G401 (cell line): ENCODE measurements around the gene OTUD4. TPM values are rescaled to one million over a fixed set of nuclear protein-coding genes. Genes with fewer than 3 reads are reported as not detected.
"Not testable (repeated sequence)": the region's sequence is repeated elsewhere in the genome, so short reads cannot be mapped to it uniquely, and the experiment has no call there.

Source experiments
- DNase-seq: peaks from one replicate; pipeline ENCODE4 v3.0.0-alpha.2; 2015; ENCODE audit warnings: low spot score
- in situ Hi-C: cut with HindIII; loops from 2 replicates; pipeline ENCODE4 v1.10.0; 2016; ENCODE audit warnings: low sequenced_read_pairs, mixed read lengths
- total RNA-seq: library from RNA; depleted of rRNA; stranded (reverse); fragments of >200 nt; shearing (Covaris generic); gene quantifications from 2 replicates; pipeline ENCODE4 v1.2.3, GENCODE V29; 2014

Gene OTUD4
- total RNA-seq, 1 experiment from 2014 or later = 15.6 TPM

DNA sequence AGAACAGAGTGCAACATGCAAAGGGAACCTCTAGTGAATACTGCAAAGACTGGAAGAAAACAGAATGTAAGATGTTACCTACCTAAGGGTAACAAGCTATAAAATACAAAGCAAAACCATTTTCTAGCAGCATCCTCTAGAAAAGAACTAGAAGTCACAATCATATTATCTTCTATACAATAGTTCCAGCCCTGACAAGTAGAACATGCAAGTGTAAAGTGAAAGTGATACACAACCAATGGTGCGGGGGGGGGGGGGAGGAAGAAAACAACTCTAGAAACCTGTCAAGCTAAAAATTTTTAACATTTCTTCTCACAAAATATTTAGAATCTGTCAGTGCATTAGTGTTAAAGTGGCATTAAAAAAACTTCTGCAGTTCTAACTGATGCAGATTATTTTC is 44.2 kb downstream of the OTUD4 start:
- in situ Hi-C loops, DNase-seq: not testable (repeated sequence)

DNA sequence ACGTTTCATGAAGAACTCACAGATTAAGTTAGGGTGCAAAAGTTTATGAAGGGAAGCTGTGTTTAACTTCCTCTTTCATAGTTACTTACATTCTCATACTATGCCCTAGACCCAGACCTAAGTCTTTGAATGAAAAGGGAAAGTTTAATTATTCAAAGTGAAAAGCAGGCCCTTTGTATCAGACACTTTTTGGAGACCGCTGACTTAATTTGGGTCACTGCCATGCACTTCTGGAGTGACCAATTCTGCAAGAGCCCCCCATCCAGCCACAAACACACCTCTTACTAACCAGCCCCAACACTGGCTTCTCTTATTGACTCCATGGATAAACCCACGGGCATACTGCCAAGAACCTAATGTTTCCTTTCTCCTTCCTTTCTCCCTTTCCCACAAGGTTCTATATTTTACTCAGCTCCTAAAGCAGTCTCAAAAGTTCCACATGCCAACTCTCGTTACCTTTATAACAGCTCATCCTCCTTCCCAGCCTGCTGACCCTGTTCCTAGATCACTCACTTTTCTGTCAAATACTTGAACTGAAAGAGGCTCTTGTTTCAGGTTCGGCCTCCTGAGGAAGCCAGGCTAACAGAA is 47.8 kb downstream of the OTUD4 start:
- no peak for DNase-seq
- in situ Hi-C loops = no loop called here

DNA sequence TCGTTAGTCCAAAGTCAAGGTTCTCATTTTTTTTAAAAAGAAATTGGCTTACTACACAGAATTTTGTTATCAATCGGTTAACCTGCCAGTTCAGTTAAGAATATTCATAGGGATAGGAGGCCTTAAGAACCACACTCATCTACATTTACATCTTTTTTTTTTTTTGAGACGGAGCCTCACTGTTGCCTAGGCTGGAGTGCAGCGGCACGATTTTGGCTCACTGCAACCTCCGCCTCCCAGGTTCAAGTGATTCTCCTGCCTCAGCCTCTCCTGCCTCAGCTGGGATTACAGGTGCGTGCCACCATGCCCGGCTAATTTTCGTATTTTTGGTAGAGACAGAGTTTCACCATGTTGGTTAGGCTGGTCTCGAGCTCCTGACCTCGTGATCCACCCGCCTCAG is 48.5 kb downstream of the OTUD4 start:
- DNase-seq = no peak
- in situ Hi-C loops = no loop called here

DNA sequence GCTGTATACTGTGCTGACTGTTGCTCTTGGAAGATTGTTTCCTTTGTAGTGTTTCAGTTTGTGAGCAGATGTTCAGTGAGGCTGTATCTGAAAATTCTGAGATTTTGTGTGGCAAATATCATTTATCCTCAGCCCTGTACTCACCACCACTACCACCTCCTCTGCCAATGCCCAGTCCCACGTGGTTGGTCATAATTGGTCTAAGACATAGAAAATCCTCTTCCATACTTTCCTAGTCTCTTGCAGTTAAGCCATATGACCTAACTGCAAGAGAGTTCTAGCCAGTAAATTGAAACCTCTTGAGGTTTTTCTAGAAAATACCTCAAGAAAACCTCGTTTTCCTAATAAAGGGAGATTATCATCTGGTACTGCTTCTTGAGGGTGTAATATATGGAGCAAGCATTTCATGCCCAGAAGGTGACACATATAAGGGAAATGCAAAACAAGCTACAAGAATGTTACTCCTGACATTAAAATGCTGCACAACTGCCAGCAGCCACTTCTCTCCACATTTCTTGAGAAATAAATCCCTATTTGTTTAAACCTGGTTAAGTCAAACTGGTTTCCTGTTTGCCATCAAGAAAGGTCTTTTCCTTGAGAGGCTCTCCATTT is 49.5 kb downstream of the OTUD4 start:
- in situ Hi-C loops = no loop called here
- DNase-seq = no peak

DNA sequence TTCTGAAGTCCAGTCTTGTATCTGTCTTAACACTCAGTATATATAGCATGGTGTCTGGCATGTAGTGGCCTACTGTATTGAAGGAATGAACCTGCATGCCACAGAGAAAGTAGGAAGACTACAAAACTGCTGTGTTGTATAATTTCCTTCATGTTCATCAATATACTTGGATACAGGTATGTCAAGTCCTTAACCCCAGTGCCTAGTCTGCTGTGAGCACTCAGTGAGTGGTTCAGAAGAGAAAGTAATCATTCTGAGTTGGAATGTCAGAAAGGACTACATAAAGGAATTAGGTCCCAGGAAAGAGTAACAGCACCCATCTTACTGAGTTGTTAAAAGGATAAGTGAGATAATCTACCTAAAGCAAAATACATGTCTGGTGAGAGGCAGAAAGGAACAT is 50.3 kb downstream of the OTUD4 start:
- DNase-seq = no peak
- in situ Hi-C loops = no loop called here

DNA sequence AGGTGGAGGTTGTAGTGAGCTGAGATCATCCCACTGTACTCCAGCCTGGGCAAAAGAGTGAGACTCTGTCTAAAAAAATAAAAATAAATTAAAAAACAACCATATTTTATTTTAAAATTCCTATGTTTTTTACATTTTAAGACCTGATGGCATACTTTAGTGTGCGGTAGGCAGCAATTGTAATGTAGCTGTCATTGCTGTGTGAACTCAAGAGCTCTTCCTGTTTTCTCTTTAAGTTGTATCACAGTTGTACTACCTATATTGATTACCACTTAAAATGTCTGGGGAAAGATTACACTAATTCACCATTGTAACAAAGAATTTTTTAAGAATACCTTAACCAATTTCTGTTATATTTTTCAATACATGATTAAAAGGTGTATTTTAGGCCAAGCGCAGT is 55.0 kb downstream of the OTUD4 start:
- in situ Hi-C loops = no loop called here
- DNase-seq = no peak

DNA sequence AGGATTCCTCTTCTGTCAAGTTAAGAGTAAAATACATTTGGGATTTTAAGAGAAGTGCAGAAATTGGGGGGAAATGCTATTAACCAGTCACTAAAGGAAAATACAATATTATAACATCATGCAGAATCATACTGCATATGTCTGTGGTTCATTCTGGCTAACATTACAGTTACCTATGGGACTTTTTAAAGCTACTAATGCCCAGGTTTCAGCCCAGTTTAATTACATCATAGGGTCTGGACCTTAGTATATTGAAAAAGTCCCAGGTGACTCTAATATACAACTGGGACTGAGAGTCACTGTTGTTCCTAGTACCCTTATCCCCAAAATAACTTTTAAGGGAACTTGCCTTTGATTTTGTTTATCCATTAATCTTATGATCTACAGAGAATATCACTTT is 72.3 kb downstream of the OTUD4 start:
- DNase-seq = no peak
- in situ Hi-C loops = no loop called here

DNA sequence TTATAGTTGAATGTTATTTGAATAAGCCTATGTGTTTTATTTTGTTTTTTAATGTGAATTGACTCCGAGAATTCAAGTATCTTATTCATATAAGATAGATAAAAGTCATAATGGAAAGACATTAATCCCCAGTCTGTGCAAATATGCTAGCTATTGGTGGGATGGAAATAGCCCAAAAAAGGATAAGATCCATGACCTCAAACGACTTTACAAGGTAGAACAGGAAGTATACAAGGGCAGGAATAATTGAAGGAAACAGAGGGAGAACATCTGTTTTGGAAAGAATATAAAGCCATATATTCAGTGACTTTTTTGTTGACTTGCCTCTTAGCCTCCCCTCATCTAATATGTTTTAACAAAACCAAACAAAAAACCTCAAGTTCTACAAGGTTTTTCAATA is 73.3 kb downstream of the OTUD4 start:
- in situ Hi-C loops = no loop called here
- DNase-seq = no peak

DNA sequence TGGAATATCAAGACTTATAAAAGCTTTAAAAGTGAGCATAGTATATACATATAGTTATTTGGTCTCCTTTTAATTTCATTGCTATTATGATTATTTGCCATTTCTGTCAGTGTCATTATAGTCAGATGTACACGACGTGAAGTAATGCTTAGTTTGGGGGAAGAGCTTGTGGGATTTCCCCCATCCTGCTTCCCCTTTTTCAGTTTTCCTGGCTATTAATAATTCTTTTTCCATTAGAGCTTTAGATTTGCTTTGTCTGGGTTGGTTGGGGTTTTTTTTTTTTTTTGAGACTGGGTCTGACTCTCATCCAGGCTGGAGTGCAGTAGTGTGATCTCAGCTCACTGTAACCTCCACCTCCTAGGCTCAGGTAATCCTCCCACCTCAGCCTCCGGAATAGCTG is 76.9 kb downstream of the OTUD4 start:
- in situ Hi-C loops = no loop called here
- DNase-seq = no peak

DNA sequence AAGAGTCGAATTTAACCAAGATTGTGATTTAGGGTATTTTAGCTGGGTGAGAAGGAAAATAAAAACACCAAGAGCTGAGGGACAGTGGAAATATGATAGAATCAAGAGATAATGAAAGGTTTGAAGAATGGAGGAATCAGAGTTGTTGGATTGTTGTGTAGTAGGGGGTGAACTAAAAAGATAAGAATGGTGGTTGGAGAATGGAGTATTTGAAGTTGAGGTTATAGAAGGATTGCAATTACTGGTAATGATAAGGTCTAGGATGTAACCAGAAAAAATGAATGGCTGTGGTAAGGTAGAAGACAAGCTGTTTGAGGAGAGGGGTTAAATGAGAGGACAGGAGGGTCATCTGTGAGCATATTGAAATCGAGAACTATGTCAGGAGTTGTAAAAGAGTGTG is 77.8 kb downstream of the OTUD4 start:
- no peak for DNase-seq
- in situ Hi-C loops = no loop called here

DNA sequence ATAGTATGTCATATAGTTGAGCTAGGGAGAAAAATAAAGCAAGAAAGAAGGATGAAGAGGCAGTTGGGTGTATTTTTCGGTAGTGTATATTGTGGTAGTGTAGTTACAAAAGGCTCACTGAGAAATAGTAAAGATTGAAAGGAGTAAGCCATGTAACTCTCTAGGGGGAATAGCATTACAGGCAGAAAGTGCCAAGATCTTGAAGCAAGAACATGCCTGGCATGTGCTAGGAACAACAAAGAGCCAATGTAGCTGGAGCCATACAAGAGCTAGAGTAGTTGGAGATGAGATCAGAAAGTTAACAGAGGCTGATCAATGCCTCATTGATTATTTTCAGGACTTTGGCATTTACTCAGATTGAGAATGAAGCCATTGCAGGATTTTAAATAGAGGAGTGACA is 79.3 kb downstream of the OTUD4 start:
- DNase-seq = no peak
- in situ Hi-C loops = no loop called here

DNA sequence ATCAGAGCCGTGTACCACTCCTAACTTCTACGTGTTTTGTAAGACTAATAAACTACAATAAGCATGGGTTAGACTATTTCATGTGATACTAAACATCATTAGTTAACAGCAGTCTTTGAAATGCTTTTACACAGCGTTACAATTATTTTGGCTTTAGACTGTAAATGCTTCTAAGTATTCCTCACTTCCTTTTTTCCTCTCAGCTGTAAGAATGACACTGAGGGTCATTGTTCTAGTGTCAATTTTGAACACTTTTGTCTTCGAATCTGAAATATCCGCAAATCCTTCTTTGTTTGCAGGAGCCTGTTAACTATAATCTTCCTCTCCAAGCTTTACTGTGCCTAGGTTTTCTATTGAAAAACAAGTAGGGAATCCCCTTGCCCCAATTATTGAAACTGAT is 80.7 kb downstream of the OTUD4 start:
- DNase-seq = no peak
- in situ Hi-C loops = no loop called here

DNA sequence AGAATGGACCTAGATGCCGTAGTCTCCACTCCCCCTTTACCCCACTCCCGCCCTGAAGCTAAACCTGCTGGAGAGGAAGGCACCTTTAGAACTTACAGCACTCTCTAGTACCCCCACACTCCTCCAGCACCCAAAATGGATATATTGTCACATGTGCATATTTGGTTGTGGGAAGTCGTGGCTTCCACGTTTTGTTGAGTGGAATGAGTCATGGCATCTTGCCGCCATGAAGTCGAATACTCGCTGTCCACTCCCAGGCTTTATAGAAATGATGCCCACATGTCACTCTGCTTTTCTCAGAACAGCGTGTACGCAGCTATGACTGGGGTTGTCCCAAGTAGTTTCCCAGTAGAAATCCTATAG is 81.7 kb downstream of the OTUD4 start:
- peak; percentile 55 for DNase-seq
- in situ Hi-C loops = no loop called here

DNA sequence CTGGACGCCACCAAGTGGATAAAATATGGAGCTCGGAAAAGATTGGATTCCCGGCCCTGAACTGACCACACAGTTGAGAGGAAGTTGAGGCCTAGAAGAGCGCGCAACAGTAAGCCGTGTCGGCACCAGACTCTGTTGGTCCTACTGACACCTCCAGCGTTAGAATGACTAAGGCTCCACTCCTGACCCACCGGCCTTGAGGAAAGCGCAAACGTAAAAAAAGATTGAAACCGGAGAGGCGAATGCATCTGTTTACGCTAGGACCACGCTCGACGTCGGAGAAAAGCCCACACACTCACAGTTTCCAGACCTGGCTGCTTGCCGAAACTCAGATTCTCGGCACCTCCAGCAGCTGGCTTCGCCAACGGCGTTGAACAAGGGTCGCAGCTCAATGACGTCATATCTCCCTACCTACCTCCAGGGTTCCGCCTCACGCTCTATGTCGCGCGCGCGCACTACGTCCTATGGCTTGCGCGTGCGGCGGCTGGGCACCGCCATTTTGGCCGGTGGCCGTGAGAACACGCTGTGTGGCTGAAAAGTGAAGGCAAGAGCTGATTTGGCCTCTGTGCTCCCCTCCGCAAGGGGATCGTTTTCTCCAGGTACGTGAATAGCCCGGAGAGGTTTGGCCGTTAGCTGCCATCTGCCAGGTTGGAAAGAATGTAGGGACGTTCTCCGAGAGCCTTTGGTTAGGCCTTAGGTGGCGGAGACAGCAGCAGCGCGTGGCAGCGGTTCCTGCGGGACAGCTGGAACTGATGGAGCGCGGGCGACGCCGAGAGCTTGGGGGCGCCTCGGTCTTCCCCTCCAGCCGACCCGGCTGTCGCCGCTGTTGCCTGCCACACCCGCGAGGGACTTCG is 82.3 kb downstream of the OTUD4 start, which contains the start of the genes ABCE1 and ANAPC10:
Gene ABCE1 (plus strand): TSS at position 491 of the 854 bp plus-strand sequence. CDS start 6,102 bp downstream, outside the sequence.
Gene ANAPC10 (minus strand): TSS at position 376 of the 854 bp plus-strand sequence. CDS start 2,097 bp downstream, outside the sequence.
- DNase-seq = peak; percentile 94
- in situ Hi-C loops = no loop called here

DNA sequence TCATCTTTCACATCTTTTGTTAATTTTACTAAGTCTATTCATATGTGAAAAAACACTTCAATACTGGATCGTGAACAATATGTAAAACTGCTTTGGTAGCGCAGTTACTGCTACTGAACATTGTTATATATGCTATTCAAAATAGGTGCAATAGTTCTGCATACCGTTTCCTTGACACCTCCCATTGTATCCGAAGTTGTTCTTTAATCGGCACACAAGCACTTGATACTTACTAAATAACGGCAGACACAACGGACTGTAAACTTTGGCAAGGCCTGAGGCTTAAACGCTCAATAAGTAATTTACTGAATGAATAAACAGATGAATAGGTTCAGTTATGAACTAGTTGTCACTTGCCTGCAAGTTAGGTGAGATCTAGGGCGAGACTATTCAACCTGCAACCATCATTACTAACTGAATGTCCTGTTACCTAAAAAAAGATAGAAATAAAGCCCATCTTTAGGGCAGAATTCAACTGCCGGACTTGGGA is 83.0 kb downstream of the OTUD4 start:
- no peak for DNase-seq
- in situ Hi-C loops = no loop called here

DNA sequence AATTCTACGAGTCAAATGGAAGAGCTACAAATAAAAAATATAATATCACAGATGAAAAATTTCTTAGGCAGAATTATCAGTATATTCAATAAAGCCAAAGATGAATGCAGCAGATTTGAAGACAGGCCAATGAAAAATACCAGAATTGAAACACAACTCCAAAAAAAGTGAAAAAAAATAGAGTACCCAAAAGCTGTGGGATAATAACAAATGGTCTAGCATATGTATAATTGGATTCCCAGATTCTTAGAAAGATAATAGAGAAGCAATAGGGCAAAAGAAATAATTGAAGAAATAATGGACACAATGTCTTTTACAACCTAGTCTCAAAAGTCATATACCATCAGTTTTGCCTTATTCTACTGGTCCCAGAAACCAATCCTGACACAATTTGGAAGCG is 86.8 kb downstream of the OTUD4 start:
- DNase-seq = no peak
- in situ Hi-C loops = no loop called here

DNA sequence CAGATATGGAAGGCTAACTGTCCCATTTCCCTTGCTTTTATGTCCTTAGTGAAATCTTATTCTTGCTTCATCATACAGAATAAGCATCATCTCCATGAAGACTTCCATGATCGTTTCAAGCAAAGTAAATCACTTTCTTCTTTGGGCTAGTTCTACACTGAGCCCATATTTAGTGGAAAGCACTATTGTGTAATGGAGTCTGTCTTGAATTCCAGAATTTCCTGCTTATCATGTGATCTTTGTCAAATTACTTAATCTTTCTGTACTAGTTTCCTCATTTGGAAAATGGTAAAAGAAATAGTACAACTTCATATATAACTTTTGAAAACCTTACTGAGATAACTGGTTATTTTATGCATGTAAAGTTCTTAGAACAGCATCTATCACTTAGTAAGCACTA is 90.0 kb downstream of the OTUD4 start:
- no peak for DNase-seq
- in situ Hi-C loops = no loop called here

DNA sequence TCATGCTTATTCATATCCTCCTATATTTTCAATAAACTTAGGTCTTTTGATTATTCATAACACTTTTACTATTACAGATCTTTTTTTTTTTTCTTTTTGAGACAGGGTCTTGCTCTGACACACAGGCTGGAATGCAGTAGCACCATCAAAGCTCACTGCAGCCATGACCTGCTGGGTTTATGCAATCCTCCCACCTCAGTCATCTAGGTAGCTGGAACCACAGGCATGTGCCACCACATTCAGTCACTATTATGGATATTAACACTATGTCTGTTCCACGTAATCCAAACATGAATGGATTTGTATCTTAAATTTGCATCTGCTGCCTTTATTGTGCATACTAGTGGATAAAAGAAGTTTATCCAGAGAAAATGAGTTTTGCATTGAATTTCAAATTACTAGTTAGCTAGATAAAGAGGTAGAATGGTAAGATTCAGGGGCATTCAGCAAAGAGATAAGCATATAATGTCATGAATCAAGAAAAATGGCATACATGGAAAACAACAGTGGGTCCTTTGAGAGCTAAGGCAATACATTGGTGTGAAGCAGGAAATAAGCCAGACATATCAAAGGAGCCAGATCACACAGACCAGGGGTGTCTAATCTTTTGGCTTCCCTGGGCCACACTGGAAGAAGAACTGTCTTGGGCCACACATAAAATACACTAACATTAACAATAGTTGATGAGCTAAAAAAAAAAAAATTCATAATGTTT is 96.3 kb downstream of the OTUD4 start:
- in situ Hi-C loops = no loop called here

More for the DNA sequence above, 96.3 kb downstream of the OTUD4 start:
- no peak for DNase-seq
